HepG2 (cell line): Measurements from ENCODE around the gene PKLR. TPM values are rescaled to one million over a fixed set of nuclear protein-coding genes. Genes with fewer than 3 reads are reported as not detected.

Experiments
- AKAP8 ChIP-seq: sonication (generic); formaldehyde crosslinking; IDR thresholded peaks from 2 replicates; pipeline ENCODE4 v1.5.1; 2020; ENCODE audit warnings: mild to moderate bottlenecking, missing genetic modification reagents
- BHLHE40 ChIP-seq: IDR thresholded peaks from 2 replicates; pipeline ENCODE4 v1.6.1; 2011; ENCODE audit warnings: low read length, improper control_type of control experiment
- ESRRA ChIP-seq: sonication (generic); formaldehyde crosslinking; IDR thresholded peaks from 2 replicates; pipeline ENCODE4 v1.5.1; 2020; ENCODE audit warnings: mild to moderate bottlenecking, low read depth, missing genetic modification reagents
- FOSL2 ChIP-seq: sonication (generic); formaldehyde crosslinking; IDR thresholded peaks from 2 replicates; pipeline ENCODE4 v1.4.0; 2020; ENCODE audit warnings: missing genetic modification reagents
- GATA4 ChIP-seq: sonication (generic); IDR thresholded peaks from 2 replicates; pipeline ENCODE4 v1.6.1; 2016; ENCODE audit warnings: antibody characterized with exemption, low read depth, borderline replicate concordance
- HDAC1 ChIP-seq: sonication (generic); formaldehyde crosslinking; IDR thresholded peaks from 2 replicates; pipeline ENCODE4 v1.5.1; 2020; ENCODE audit warnings: mild to moderate bottlenecking, missing genetic modification reagents
- HDAC2 ChIP-seq: sonication (generic); formaldehyde crosslinking; IDR thresholded peaks from 2 replicates; pipeline ENCODE4 v1.4.0; 2020; ENCODE audit warnings: missing genetic modification reagents
- HMGA1 ChIP-seq: sonication (generic); formaldehyde crosslinking; conservative IDR thresholded peaks from 2 replicates; pipeline ENCODE4 v1.4.0; 2020; ENCODE audit warnings: missing genetic modification reagents
- HOXA5 ChIP-seq: sonication (generic); formaldehyde crosslinking; IDR thresholded peaks from 2 replicates; pipeline ENCODE4 v1.4.0; 2020; ENCODE audit warnings: missing genetic modification reagents
- KAT7 ChIP-seq: IDR thresholded peaks from 2 replicates; pipeline ENCODE4 v1.6.1; 2018; ENCODE audit warnings: borderline replicate concordance, missing compliant biosample characterization
- NFATC3 ChIP-seq: sonication (generic); formaldehyde crosslinking; IDR thresholded peaks from 2 replicates; pipeline ENCODE4 v1.5.1; 2020; ENCODE audit warnings: mild to moderate bottlenecking, missing genetic modification reagents
- SAP130 ChIP-seq: IDR thresholded peaks from 2 replicates; pipeline ENCODE4 v1.6.1; 2016; ENCODE audit warnings: low read depth
- SNAI1 ChIP-seq: sonication (generic); formaldehyde crosslinking; IDR thresholded peaks from 2 replicates; pipeline ENCODE4 v1.5.0; 2020; ENCODE audit warnings: mild to moderate bottlenecking, missing genetic modification reagents, borderline replicate concordance
- THAP11 ChIP-seq: IDR thresholded peaks from 2 replicates; pipeline ENCODE4 v1.6.1; 2016; ENCODE audit warnings: missing biosample characterization, missing genetic modification reagents
- ZIK1 ChIP-seq: sonication (generic); formaldehyde crosslinking; IDR thresholded peaks from 2 replicates; pipeline ENCODE4 v1.5.0; 2020; ENCODE audit warnings: mild to moderate bottlenecking, low read depth, missing genetic modification reagents, borderline replicate concordance
- ZNF160 ChIP-seq: sonication (generic); formaldehyde crosslinking; IDR thresholded peaks from 2 replicates; pipeline ENCODE4 v1.8.0; 2022; ENCODE audit warnings: mild to moderate bottlenecking, inconsistent platforms, missing genetic modification reagents
- ZNF207 ChIP-seq: fragments of 450-650 bp; IDR thresholded peaks from 2 replicates; pipeline ENCODE4 v1.6.1; 2016; ENCODE audit warnings: antibody characterized with exemption, borderline replicate concordance
- ZNF234 ChIP-seq: sonication (generic); formaldehyde crosslinking; conservative IDR thresholded peaks from 2 replicates; pipeline ENCODE4 v1.5.1; 2020; ENCODE audit warnings: mild to moderate bottlenecking, missing genetic modification reagents
- ZNF251 ChIP-seq: sonication (generic); formaldehyde crosslinking; IDR thresholded peaks from 2 replicates; pipeline ENCODE4 v1.9.0; 2021; ENCODE audit warnings: mild to moderate bottlenecking, missing genetic modification reagents
- ZNF441 ChIP-seq: sonication (generic); formaldehyde crosslinking; IDR thresholded peaks from 2 replicates; pipeline ENCODE4 v1.7.0; 2021; ENCODE audit warnings: missing genetic modification reagents, borderline replicate concordance
- ZNF746 ChIP-seq: sonication (generic); formaldehyde crosslinking; IDR thresholded peaks from 2 replicates; pipeline ENCODE4 v1.8.0; 2022; ENCODE audit warnings: mild to moderate bottlenecking, missing genetic modification reagents
- ZNF841 ChIP-seq: sonication (generic); formaldehyde crosslinking; IDR thresholded peaks from 2 replicates; pipeline ENCODE4 v1.8.1; 2023; ENCODE audit warnings: missing genetic modification reagents, borderline replicate concordance
- polyA plus RNA-seq, 8 experiments: library from polyadenylated mRNA; depleted of rRNA in 3 of 8; stranded (reverse) in 7 of 8; unstranded in 1 of 8; fragments of >200 nt; fragmentation: Illumina TruSeq in 4 of 8; extraction: Trizol in 4 of 8; gene quantifications; 2 replicates each; pipeline versions ENCODE4 v1.2.1 to v1.2.3, GENCODE V29; 2011 to 2016; ENCODE audit warnings: low read depth in 4 of 8, missing spikeins in 1 of 8, mixed read lengths in 1 of 8; ENCODE audit not compliant: insufficient read depth in 1 of 8
- total RNA-seq, 5 experiments: library from RNA; depleted of rRNA; stranded (reverse); fragments of >200 nt; fragmentation: Illumina TruSeq; extraction: Trizol; gene quantifications; 2 replicates each; pipeline ENCODE4 v1.2.3, GENCODE V29; 2016; ENCODE audit warnings: low read depth in 1 of 5
- TF ChIP-seq, protein P1 (sequence below): fragments of 450-650 bp; IDR thresholded peaks from 2 replicates; pipeline ENCODE4 v1.6.1; 2017
- TF ChIP-seq, protein P2 (sequence below): sonication (generic); formaldehyde crosslinking; IDR thresholded peaks from 2 replicates; pipeline ENCODE4 v1.8.1; 2023; ENCODE audit warnings: missing genetic modification reagents, mild to moderate bottlenecking, borderline replicate concordance
- TF ChIP-seq, protein P3 (sequence below): sonication (generic); formaldehyde crosslinking; IDR thresholded peaks from 2 replicates; pipeline ENCODE4 v1.4.0; 2020; ENCODE audit warnings: low read depth, mild to moderate bottlenecking, missing genetic modification reagents
- TF ChIP-seq, protein P4 (sequence below): sonication (generic); formaldehyde crosslinking; IDR thresholded peaks from 2 replicates; pipeline ENCODE4 v1.5.1; 2020; ENCODE audit warnings: missing genetic modification reagents, mild to moderate bottlenecking, borderline replicate concordance

PKLR gene
- total and polyA plus RNA-seq, 2 of the 13 experiments (the other 11 are each of a cell fraction or from before 2014, with no cell fraction given) = 10.3 to 29.3 TPM

GRCh38 chr1:155261852-155262673 lies 39.2 kb downstream of the PKLR start, which contains the start of gene SCAMP3 (continued):
- TF ChIP-seq, protein P1, sequence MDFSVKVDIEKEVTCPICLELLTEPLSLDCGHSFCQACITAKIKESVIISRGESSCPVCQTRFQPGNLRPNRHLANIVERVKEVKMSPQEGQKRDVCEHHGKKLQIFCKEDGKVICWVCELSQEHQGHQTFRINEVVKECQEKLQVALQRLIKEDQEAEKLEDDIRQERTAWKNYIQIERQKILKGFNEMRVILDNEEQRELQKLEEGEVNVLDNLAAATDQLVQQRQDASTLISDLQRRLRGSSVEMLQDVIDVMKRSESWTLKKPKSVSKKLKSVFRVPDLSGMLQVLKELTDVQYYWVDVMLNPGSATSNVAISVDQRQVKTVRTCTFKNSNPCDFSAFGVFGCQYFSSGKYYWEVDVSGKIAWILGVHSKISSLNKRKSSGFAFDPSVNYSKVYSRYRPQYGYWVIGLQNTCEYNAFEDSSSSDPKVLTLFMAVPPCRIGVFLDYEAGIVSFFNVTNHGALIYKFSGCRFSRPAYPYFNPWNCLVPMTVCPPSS = no peak
- TF ChIP-seq ZNF234 (CRISPR knock-in tag) = no peak
- TF ChIP-seq ESRRA (CRISPR knock-in tag) = peak; percentile 20; the same call in 1 of the 2 replicates
- TF ChIP-seq HDAC1 (CRISPR knock-in tag) = peak; percentile 93
- TF ChIP-seq NFATC3 = 0 out of 2 replicates have a peak, but pooled peaks have one; percentile 45
- peak; percentile 56; the same call in 1 of the 2 replicates for TF ChIP-seq FOSL2 (CRISPR knock-in tag)
- TF ChIP-seq, protein P2, sequence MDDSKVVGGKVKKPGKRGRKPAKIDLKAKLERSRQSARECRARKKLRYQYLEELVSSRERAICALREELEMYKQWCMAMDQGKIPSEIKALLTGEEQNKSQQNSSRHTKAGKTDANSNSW (CRISPR knock-in tag) = no peak
- TF ChIP-seq HOXA5 (CRISPR knock-in tag) = no peak
- TF ChIP-seq ZNF746 (CRISPR knock-in tag) = peak; percentile 61; the same call in 1 of the 2 replicates
- TF ChIP-seq, protein P3, sequence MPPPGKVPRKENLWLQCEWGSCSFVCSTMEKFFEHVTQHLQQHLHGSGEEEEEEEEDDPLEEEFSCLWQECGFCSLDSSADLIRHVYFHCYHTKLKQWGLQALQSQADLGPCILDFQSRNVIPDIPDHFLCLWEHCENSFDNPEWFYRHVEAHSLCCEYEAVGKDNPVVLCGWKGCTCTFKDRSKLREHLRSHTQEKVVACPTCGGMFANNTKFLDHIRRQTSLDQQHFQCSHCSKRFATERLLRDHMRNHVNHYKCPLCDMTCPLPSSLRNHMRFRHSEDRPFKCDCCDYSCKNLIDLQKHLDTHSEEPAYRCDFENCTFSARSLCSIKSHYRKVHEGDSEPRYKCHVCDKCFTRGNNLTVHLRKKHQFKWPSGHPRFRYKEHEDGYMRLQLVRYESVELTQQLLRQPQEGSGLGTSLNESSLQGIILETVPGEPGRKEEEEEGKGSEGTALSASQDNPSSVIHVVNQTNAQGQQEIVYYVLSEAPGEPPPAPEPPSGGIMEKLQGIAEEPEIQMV (CRISPR knock-in tag) = 0 out of 2 replicates have a peak, but pooled peaks have one; percentile 14
- TF ChIP-seq ZIK1 = 0 out of 2 replicates have a peak, but pooled peaks have one; percentile 51
- TF ChIP-seq HDAC2 = 0 out of 2 replicates have a peak, but pooled peaks have one; percentile 11
- no peak for TF ChIP-seq ZNF207
- TF ChIP-seq AKAP8 (CRISPR knock-in tag) = peak; percentile 92
- peak; percentile 95 for TF ChIP-seq SAP130 (CRISPR knock-in tag)
- 0 out of 2 replicates have a peak, but pooled peaks have one; percentile 39 for TF ChIP-seq GATA4
- TF ChIP-seq ZNF841 (CRISPR knock-in tag) = no peak
- peak; percentile 55; the same call in 1 of the 2 replicates for TF ChIP-seq BHLHE40
- peak; percentile 73 for TF ChIP-seq ZNF160 (CRISPR knock-in tag)
- TF ChIP-seq, protein P4, sequence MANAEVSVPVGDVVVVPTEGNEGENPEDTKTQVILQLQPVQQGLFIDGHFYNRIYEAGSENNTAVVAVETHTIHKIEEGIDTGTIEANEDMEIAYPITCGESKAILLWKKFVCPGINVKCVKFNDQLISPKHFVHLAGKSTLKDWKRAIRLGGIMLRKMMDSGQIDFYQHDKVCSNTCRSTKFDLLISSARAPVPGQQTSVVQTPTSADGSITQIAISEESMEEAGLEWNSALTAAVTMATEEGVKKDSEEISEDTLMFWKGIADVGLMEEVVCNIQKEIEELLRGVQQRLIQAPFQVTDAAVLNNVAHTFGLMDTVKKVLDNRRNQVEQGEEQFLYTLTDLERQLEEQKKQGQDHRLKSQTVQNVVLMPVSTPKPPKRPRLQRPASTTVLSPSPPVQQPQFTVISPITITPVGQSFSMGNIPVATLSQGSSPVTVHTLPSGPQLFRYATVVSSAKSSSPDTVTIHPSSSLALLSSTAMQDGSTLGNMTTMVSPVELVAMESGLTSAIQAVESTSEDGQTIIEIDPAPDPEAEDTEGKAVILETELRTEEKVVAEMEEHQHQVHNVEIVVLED (CRISPR knock-in tag) = peak; percentile 89
- no peak for TF ChIP-seq ZNF441 (CRISPR knock-in tag)
- TF ChIP-seq ZNF251 (CRISPR knock-in tag) = no peak
- TF ChIP-seq KAT7 = peak; percentile 84; the same call in 1 of the 2 replicates
- peak; percentile 99 for TF ChIP-seq THAP11 (CRISPR knock-in tag)
- no peak for TF ChIP-seq HMGA1 (CRISPR knock-in tag)
- no peak for TF ChIP-seq SNAI1
